Bronchial epithelial cell (primary cell): ENCODE results near the gene GMPPA. TPM values are rescaled to one million over a fixed set of nuclear protein-coding genes. Genes with fewer than 3 reads are reported as not detected.

Experiments
- DNase-seq: peaks from one replicate; pipeline ENCODE4 v3.0.0-alpha.2; 2010; ENCODE audit warnings: low read depth
- FAIRE-seq: peaks from 2 replicates; lab custom pipeline; 2011; peaks lifted over from hg19 to GRCh38; lab: Jason Lieb, UNC
- H3K27me3 ChIP-seq: 2 replicates; pipeline ENCODE4 v1.5.1; 2011; ENCODE audit warnings: low read length; ENCODE audit not compliant: control insufficient read depth, insufficient read depth
- H3K36me3 ChIP-seq: 2 replicates; pipeline ENCODE4 v1.5.1; 2011; ENCODE audit warnings: low read length; ENCODE audit not compliant: control insufficient read depth, insufficient read depth
- H3K4me3 ChIP-seq: 2 replicates; pipeline ENCODE4 v1.5.1; 2011; ENCODE audit warnings: mild to moderate bottlenecking, low read depth, low read length, control low read depth
- CTCF ChIP-seq: IDR thresholded peaks from 2 replicates; pipeline ENCODE4 v1.5.1; 2011; ENCODE audit warnings: mild to moderate bottlenecking, moderate library complexity, low read length, control low read depth, inconsistent platforms; ENCODE audit not compliant: insufficient read depth, severe bottlenecking
- total RNA-seq: library from RNA; depleted of rRNA; stranded (reverse); fragments of >200 nt; gene quantifications from 2 replicates; pipeline ENCODE4 v1.2.1, GENCODE V29; 2014

GMPPA gene
- total RNA-seq, 1 donor from 2014 or later: 49.0 TPM

- no peaks in the 10 kb centered on the region for H3K27me3 ChIP-seq
- FAIRE-seq (no peak), DNase-seq (no peak)
- no peak for TF ChIP-seq CTCF
- H3K36me3 ChIP-seq: peaks cover 1% of the 10 kb centered on the region
- H3K4me3 ChIP-seq: no peak overlapping the region
These were observed 37.6 kb upstream of the GMPPA start for GRCh38 chr2:219461047-219461514.

GRCh38 chr2:219461669-219462068 lies 37.0 kb upstream of the GMPPA start:
- TF ChIP-seq CTCF: no peak
- no peak for FAIRE-seq
- H3K4me3 ChIP-seq: no peak overlapping the region
- no peak for DNase-seq
- peaks cover 1% of the 10 kb centered on the region for H3K36me3 ChIP-seq
- H3K27me3 ChIP-seq: no peaks in the 10 kb centered on the region

GRCh38 chr2:219462349-219462748 lies 36.3 kb upstream of the GMPPA start:
- Histone ChIP-seq H3K27me3 (no peaks in the 10 kb centered on the region), H3K4me3 (no peak overlapping the region), H3K36me3 (peaks cover 1% of the 10 kb centered on the region)
- no peak for FAIRE-seq
- TF ChIP-seq CTCF: no peak
- DNase-seq: no peak

- Histone ChIP-seq H3K27me3 (no peaks in the 10 kb centered on the region), H3K36me3 (peaks cover 1% of the 10 kb centered on the region), H3K4me3 (no peak overlapping the region)
- no peak for TF ChIP-seq CTCF
- no peak for FAIRE-seq
- DNase-seq: no peak
These were observed 34.2 kb upstream of the GMPPA start for GRCh38 chr2:219464286-219465032.

- Histone ChIP-seq H3K4me3 (no peak overlapping the region), H3K36me3 (peaks cover 1% of the 10 kb centered on the region), H3K27me3 (no peaks in the 10 kb centered on the region)
- TF ChIP-seq CTCF: no peak
- FAIRE-seq (peak; percentile 62), DNase-seq (no peak)
These were observed 32.8 kb upstream of the GMPPA start for GRCh38 chr2:219465659-219466561.
